ENCODE results near the gene TFDP3. TPM values are rescaled to one million over a fixed set of nuclear protein-coding genes. Genes with fewer than 3 reads are reported as not detected.

Gene TFDP3
- total RNA-seq, 1 donor from 2014 or later = not detected

DNA sequence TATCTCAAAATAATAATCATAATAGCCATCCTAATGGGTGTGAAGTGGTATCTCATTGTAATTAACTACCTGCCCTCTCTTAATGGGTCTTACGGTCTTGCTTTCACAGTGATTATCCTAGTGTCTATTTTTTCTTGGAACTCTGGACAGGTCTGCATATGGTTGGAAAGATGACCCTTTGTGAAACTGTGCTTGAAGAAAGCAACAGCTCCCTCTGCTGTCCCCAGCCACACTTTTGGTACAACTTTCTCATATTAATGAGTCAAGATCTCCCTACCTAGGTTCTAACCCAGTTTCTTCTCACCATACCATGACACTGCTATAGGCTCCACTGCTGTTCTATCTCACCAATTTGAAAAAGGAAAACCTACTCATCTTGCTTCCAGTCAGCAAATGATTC is 2.4 kb downstream of the TFDP3 start:
- H3K27ac Mint-ChIP-seq = no peak overlapping the region
- H3K36me3 Mint-ChIP-seq (ENCODE audit: low read depth) = no peaks in the 10 kb centered on the region
- no peak overlapping the region for H3K4me3 Mint-ChIP-seq
- H3K4me1 Mint-ChIP-seq (ENCODE audit: low read depth) = no peaks in the 10 kb centered on the region
- no peak for DNase-seq (ENCODE audit: low spot score)
- H3K27me3 Mint-ChIP-seq (ENCODE audit: insufficient read depth) = no peaks in the 10 kb centered on the region
- H3K9me3 Mint-ChIP-seq = no peaks in the 10 kb centered on the region
- intact Hi-C loops (cut with micrococcal nuclease) = no loop called here

GRCh38 chrX:133215017-133215416 is 3.1 kb downstream of the TFDP3 start:
- DNase-seq (ENCODE audit: low spot score) = no peak
- H3K9me3 Mint-ChIP-seq = no peaks in the 10 kb centered on the region
- intact Hi-C loops (cut with micrococcal nuclease) = no loop called here

GRCh38 chrX:133214301-133214700 is 3.9 kb downstream of the TFDP3 start:
- no peaks in the 10 kb centered on the region for H3K36me3 Mint-ChIP-seq (ENCODE audit: low read depth)
- intact Hi-C loops (cut with micrococcal nuclease) = no loop called here
- H3K9me3 Mint-ChIP-seq = no peaks in the 10 kb centered on the region
- no peak for DNase-seq (ENCODE audit: low spot score)
- H3K4me1 Mint-ChIP-seq (ENCODE audit: low read depth) = no peaks in the 10 kb centered on the region
- H3K4me3 Mint-ChIP-seq = no peak overlapping the region
- H3K27me3 Mint-ChIP-seq (ENCODE audit: insufficient read depth) = no peaks in the 10 kb centered on the region
- H3K27ac Mint-ChIP-seq = no peak overlapping the region

More at GRCh38 chrX:133215017-133215416, 3.1 kb downstream of the TFDP3 start:
- Mint-ChIP-seq H3K4me3 (no peak overlapping the region), H3K27ac (no peak overlapping the region), H3K36me3 (ENCODE audit: low read depth) (no peaks in the 10 kb centered on the region), H3K4me1 (ENCODE audit: low read depth) (no peaks in the 10 kb centered on the region), H3K27me3 (ENCODE audit: insufficient read depth) (no peaks in the 10 kb centered on the region)

GRCh38 chrX:133213117-133213516 is 5.0 kb downstream of the TFDP3 start:
- intact Hi-C loops (cut with micrococcal nuclease) = no loop called here
- no peaks in the 10 kb centered on the region for H3K27me3 Mint-ChIP-seq (ENCODE audit: insufficient read depth)

GRCh38 chrX:133207751-133208150 is 10.4 kb downstream of the TFDP3 start:
- Mint-ChIP-seq H3K9me3 (no peaks in the 10 kb centered on the region), H3K4me1 (ENCODE audit: low read depth) (no peaks in the 10 kb centered on the region), H3K36me3 (ENCODE audit: low read depth) (no peaks in the 10 kb centered on the region), H3K27ac (no peak overlapping the region), H3K4me3 (no peak overlapping the region), H3K27me3 (ENCODE audit: insufficient read depth) (no peaks in the 10 kb centered on the region)
- no peak for DNase-seq (ENCODE audit: low spot score)
- intact Hi-C loops (cut with micrococcal nuclease) = no loop called here

More at GRCh38 chrX:133213117-133213516, 5.0 kb downstream of the TFDP3 start:
- Mint-ChIP-seq H3K4me1 (ENCODE audit: low read depth) (no peaks in the 10 kb centered on the region), H3K27ac (no peak overlapping the region), H3K4me3 (no peak overlapping the region), H3K9me3 (no peaks in the 10 kb centered on the region), H3K36me3 (ENCODE audit: low read depth) (no peaks in the 10 kb centered on the region)
- no peak for DNase-seq (ENCODE audit: low spot score)

- no peaks in the 10 kb centered on the region for H3K36me3 Mint-ChIP-seq (ENCODE audit: low read depth)
- H3K27ac Mint-ChIP-seq = no peak overlapping the region
- no peaks in the 10 kb centered on the region for H3K27me3 Mint-ChIP-seq (ENCODE audit: insufficient read depth)
- H3K4me3 Mint-ChIP-seq = no peak overlapping the region
- no peak for DNase-seq (ENCODE audit: low spot score)
- no peaks in the 10 kb centered on the region for H3K4me1 Mint-ChIP-seq (ENCODE audit: low read depth)
- intact Hi-C loops (cut with micrococcal nuclease) = no loop called here
- H3K9me3 Mint-ChIP-seq = no peaks in the 10 kb centered on the region
Observed at GRCh38 chrX:133191739-133192039, 26.5 kb downstream of the TFDP3 start.

DNA sequence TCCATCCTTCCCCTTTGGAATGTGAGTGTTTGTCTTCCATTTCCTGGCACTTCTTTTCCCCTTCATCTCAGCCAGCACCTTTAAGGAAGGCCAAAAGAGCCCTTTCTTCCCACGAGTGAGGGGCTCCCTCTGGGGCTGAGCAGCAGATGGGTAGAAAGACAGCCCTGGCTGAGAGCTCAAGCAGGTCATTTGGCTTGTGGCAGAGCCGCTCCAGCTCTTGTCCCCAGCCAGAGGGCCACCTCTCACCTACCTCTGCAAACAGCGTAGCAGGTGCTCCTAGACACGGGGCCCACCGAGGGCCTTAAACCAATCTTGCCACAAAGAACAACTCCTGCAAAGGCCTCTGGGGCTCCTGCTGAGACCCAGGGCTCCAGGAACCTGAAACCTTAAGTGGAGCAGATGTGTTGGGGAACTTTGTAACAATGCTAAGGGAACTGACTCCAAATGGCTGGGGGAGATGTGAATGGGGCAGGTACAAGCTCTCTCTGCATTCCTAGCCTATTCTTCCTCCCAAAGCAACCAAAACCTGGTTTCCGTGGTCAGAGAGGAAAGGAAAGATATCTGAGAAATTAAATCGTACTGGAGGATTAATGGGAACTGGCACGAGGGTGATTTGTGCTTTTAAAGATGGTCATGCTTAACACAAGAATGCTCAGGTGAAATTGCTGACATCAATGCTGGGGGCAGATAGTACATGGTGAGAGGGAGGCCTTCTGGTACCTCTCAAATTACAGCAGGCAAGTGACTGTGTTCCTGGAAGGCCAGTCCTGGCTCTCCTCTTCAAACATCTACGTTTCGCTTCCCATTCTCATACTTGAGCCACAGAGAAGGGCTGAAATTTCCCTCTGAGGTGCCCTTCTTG is 27.0 kb downstream of the TFDP3 start:
- no peaks in the 10 kb centered on the region for H3K36me3 Mint-ChIP-seq (ENCODE audit: low read depth)
- H3K4me1 Mint-ChIP-seq (ENCODE audit: low read depth) = no peaks in the 10 kb centered on the region
- no peak overlapping the region for H3K4me3 Mint-ChIP-seq
- DNase-seq (ENCODE audit: low spot score) = no peak
- no peaks in the 10 kb centered on the region for H3K27me3 Mint-ChIP-seq (ENCODE audit: insufficient read depth)
- H3K9me3 Mint-ChIP-seq = no peaks in the 10 kb centered on the region
- H3K27ac Mint-ChIP-seq = no peak overlapping the region
- intact Hi-C loops (cut with micrococcal nuclease) = no loop called here

DNA sequence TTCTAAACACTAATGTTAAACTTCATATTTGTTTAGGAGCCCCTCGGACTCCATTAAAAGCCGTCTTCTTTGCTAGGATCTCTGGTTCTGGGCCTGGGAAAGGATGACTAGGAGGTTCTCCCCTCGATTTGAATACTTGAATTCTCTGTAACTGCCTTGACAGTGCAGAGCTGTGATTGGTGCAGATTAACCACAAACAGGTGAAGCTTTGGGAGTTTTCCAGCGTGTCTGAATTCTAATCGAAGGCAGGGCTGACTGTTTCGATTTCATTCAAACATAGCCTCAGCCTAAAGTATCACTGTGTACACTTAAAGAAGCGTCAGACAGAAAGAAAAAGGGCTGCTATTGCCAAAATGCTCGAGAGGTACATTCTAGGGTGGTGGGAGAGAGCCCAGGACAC is 29.0 kb downstream of the TFDP3 start:
- Mint-ChIP-seq H3K4me1 (ENCODE audit: low read depth) (no peaks in the 10 kb centered on the region), H3K36me3 (ENCODE audit: low read depth) (no peaks in the 10 kb centered on the region), H3K9me3 (no peaks in the 10 kb centered on the region), H3K27me3 (ENCODE audit: insufficient read depth) (no peaks in the 10 kb centered on the region), H3K27ac (no peak overlapping the region), H3K4me3 (no peak overlapping the region)
- intact Hi-C loops (cut with micrococcal nuclease) = no loop called here
- no peak for DNase-seq (ENCODE audit: low spot score)

- Mint-ChIP-seq H3K27ac (no peak overlapping the region), H3K36me3 (ENCODE audit: low read depth) (no peaks in the 10 kb centered on the region), H3K4me3 (no peak overlapping the region), H3K27me3 (ENCODE audit: insufficient read depth) (no peaks in the 10 kb centered on the region), H3K9me3 (no peaks in the 10 kb centered on the region), H3K4me1 (ENCODE audit: low read depth) (no peaks in the 10 kb centered on the region)
- DNase-seq (ENCODE audit: low spot score) = no peak
- intact Hi-C loops (cut with micrococcal nuclease) = no loop called here
Observed at GRCh38 chrX:133188631-133189030, 29.5 kb downstream of the TFDP3 start.

- DNase-seq (ENCODE audit: low spot score) = no peak
- intact Hi-C loops (cut with micrococcal nuclease) = no loop called here
- Mint-ChIP-seq H3K4me1 (ENCODE audit: low read depth) (no peaks in the 10 kb centered on the region), H3K9me3 (no peaks in the 10 kb centered on the region), H3K27ac (no peak overlapping the region), H3K36me3 (ENCODE audit: low read depth) (no peaks in the 10 kb centered on the region), H3K27me3 (ENCODE audit: insufficient read depth) (no peaks in the 10 kb centered on the region), H3K4me3 (no peak overlapping the region)
Observed at GRCh38 chrX:133185938-133186337, 32.2 kb downstream of the TFDP3 start.

- no peak for DNase-seq (ENCODE audit: low spot score)
- Mint-ChIP-seq H3K4me1 (ENCODE audit: low read depth) (no peaks in the 10 kb centered on the region), H3K27ac (no peak overlapping the region), H3K9me3 (no peaks in the 10 kb centered on the region), H3K4me3 (no peak overlapping the region), H3K27me3 (ENCODE audit: insufficient read depth) (no peaks in the 10 kb centered on the region), H3K36me3 (ENCODE audit: low read depth) (no peaks in the 10 kb centered on the region)
- intact Hi-C loops (cut with micrococcal nuclease) = no loop called here
Observed at GRCh38 chrX:133185119-133185518, 33.0 kb downstream of the TFDP3 start.

- DNase-seq (ENCODE audit: low spot score) = no peak
- H3K4me3 Mint-ChIP-seq = no peak overlapping the region
- no peaks in the 10 kb centered on the region for H3K36me3 Mint-ChIP-seq (ENCODE audit: low read depth)
- no peak overlapping the region for H3K27ac Mint-ChIP-seq
- no peaks in the 10 kb centered on the region for H3K9me3 Mint-ChIP-seq
- intact Hi-C loops (cut with micrococcal nuclease) = no loop called here
- H3K27me3 Mint-ChIP-seq (ENCODE audit: insufficient read depth) = no peaks in the 10 kb centered on the region
- no peaks in the 10 kb centered on the region for H3K4me1 Mint-ChIP-seq (ENCODE audit: low read depth)
Observed at GRCh38 chrX:133183806-133184205, 34.3 kb downstream of the TFDP3 start.

DNA sequence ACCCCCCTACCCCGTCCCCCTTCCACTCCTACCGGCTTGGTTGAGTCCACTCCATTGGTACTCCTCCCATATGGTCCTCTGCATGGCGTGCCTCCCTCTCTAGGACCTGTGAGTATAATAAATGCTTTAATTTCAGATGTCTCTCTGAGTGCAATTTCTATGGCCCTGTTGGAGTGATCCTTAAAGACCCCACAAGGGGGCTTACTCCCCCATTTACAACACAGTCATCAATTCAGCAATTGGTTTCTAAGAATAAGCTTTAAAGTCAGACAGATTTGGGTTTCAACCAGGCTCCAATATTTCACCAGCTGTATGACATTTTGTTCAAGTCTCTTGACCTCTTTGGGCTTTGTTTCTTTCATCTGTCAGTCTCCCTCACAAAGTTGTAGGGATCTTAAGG is 38.7 kb downstream of the TFDP3 start:
- H3K36me3 Mint-ChIP-seq (ENCODE audit: low read depth) = no peaks in the 10 kb centered on the region
- H3K9me3 Mint-ChIP-seq = no peaks in the 10 kb centered on the region
- no peaks in the 10 kb centered on the region for H3K27me3 Mint-ChIP-seq (ENCODE audit: insufficient read depth)
- H3K4me3 Mint-ChIP-seq = no peak overlapping the region
- H3K27ac Mint-ChIP-seq = no peak overlapping the region
- intact Hi-C loops (cut with micrococcal nuclease) = no loop called here
- H3K4me1 Mint-ChIP-seq (ENCODE audit: low read depth) = no peaks in the 10 kb centered on the region
- no peak for DNase-seq (ENCODE audit: low spot score)

GRCh38 chrX:133177202-133177601 is 41.0 kb downstream of the TFDP3 start:
- Mint-ChIP-seq H3K27me3 (ENCODE audit: insufficient read depth) (no peaks in the 10 kb centered on the region), H3K4me1 (ENCODE audit: low read depth) (no peaks in the 10 kb centered on the region), H3K4me3 (no peak overlapping the region), H3K9me3 (no peaks in the 10 kb centered on the region), H3K27ac (no peak overlapping the region), H3K36me3 (ENCODE audit: low read depth) (no peaks in the 10 kb centered on the region)
- DNase-seq (ENCODE audit: low spot score) = no peak
- intact Hi-C loops (cut with micrococcal nuclease) = no loop called here

Data from activated T-helper 1 cell treated with anti-CD3 and anti-CD28 coated beads, Interleukin-12 subunit alpha, Interleukin-12 subunit beta, Interleukin-2, Interleukin-4 antibody, amounts not matched to agents 30 ng/mL and 10 ng/mL and 1 ng/mL, durations not matched to agents 14 hours and 24 hours and 36 hours (primary cell).